ENCODE measurements around the gene TREML2. TPM values are rescaled to one million over a fixed set of nuclear protein-coding genes. Genes with fewer than 3 reads are reported as not detected.
"Not testable (repeated sequence)": the region's sequence is repeated elsewhere in the genome, so short reads cannot be mapped to it uniquely, and the experiment has no call there.

Gene TREML2
- total RNA-seq, 5 donors from 2014 or later (not counting 1 experiment from before 2014, with no cell fraction given): 1.2 to 5.8 (median 3.7) TPM

- ChIA-PET POLR2A (no interaction called here), CTCF (interaction anchor here (0.7 to 1.8 kb wide), 4 partner anchors 9 to 129 kb away, joined by 3 to 11 read pairs (median 4); partner anchors contain the start of gene TREML2 (in 1 of the 2))
- H3K36me3 ChIP-seq (ENCODE audit: control insufficient read depth in 2 of 2, extremely low read depth in 1 of 2, insufficient read depth in 1 of 2, low read length in 1 of 2): peaks cover 0 to 12% of the 10 kb centered on the region in 2 donors
- no peak overlapping the region for H3K4me3 ChIP-seq (ENCODE audit: control insufficient read depth in 1 of 2, extremely low read depth in 1 of 2, low read length in 1 of 2)
- no peak overlapping the region for H3K4me3 Mint-ChIP-seq
- H3K9me3 Mint-ChIP-seq: peaks cover 0 to 4% (median 0%) of the 10 kb centered on the region in 3 donors
- ATAC-seq (replicated peaks in 1 of 4) (peak; percentile 39 to 66 (median 54)), DNase-seq (peak in 10 of 35 experiments; percentile 10 to 57 (median 22))
- H3K27me3 ChIP-seq (replicated peaks in 1 of 2; ENCODE audit: control insufficient read depth in 2 of 2, extremely low read depth in 1 of 2, insufficient read depth in 2 of 2, low read length in 1 of 2): peaks cover 0 to 6% of the 10 kb centered on the region in 2 experiments
- peaks cover 33 to 72% (median 71%) of the 10 kb centered on the region in 3 donors for H3K4me1 Mint-ChIP-seq
- peaks cover 16% of the 10 kb centered on the region for H3K36me3 Mint-ChIP-seq
- H3K27ac ChIP-seq (ENCODE audit: low read length): no peak overlapping the region
- WGBS (ENCODE audit: insufficient coverage): 38% methylated on average over 5 of the region's 6 CpGs
- no peaks in the 10 kb centered on the region for H3K27me3 Mint-ChIP-seq
- no peak overlapping the region for H3K27ac Mint-ChIP-seq
- peaks cover under 1 to 34% of the 10 kb centered on the region in 2 experiments for H3K4me1 ChIP-seq (ENCODE audit: control insufficient read depth in 1 of 2, extremely low read depth in 1 of 2, insufficient read depth in 2 of 2, low read length in 2 of 2)
- no peaks in the 10 kb centered on the region for H3K9me3 ChIP-seq
Observed at GRCh38 chr6:41191569-41191968, 9.4 kb downstream of the TREML2 start.

- Mint-ChIP-seq H3K9me3 (peaks cover 0 to 4% (median 0%) of the 10 kb centered on the region in 3 donors), H3K4me1 (peaks cover 30 to 72% (median 68%) of the 10 kb centered on the region in 3 donors), H3K27me3 (no peaks in the 10 kb centered on the region), H3K27ac (no peak overlapping the region), H3K36me3 (peaks cover 16% of the 10 kb centered on the region), H3K4me3 (no peak overlapping the region)
- ATAC-seq (replicated peaks in 1 of 4): no peak
- Histone ChIP-seq H3K9me3 (no peaks in the 10 kb centered on the region), H3K4me3 (ENCODE audit: control insufficient read depth in 1 of 2, extremely low read depth in 1 of 2, low read length in 1 of 2) (no peak overlapping the region), H3K4me1 (ENCODE audit: control insufficient read depth in 1 of 2, extremely low read depth in 1 of 2, insufficient read depth in 2 of 2, low read length in 2 of 2) (peaks cover 6 to 41% of the 10 kb centered on the region in 2 experiments), H3K36me3 (ENCODE audit: control insufficient read depth in 2 of 2, extremely low read depth in 1 of 2, insufficient read depth in 1 of 2, low read length in 1 of 2) (peaks cover 0 to 12% of the 10 kb centered on the region in 2 donors), H3K27me3 (replicated peaks in 1 of 2; ENCODE audit: control insufficient read depth in 2 of 2, extremely low read depth in 1 of 2, insufficient read depth in 2 of 2, low read length in 1 of 2) (peaks cover 0 to 6% of the 10 kb centered on the region in 2 experiments), H3K27ac (ENCODE audit: low read length) (no peak overlapping the region)
- ChIA-PET CTCF (no interaction called here), POLR2A (no interaction called here)
- WGBS (ENCODE audit: insufficient coverage): 79% methylated on average over 2 of the region's 3 CpGs
- no peak for DNase-seq
Observed at GRCh38 chr6:41190791-41191190, 10.2 kb downstream of the TREML2 start.

- peaks cover 27 to 74% (median 67%) of the 10 kb centered on the region in 3 donors for H3K4me1 Mint-ChIP-seq
- POLR2A ChIA-PET: no interaction called here
- H3K9me3 Mint-ChIP-seq: peaks cover 0 to 4% (median 0%) of the 10 kb centered on the region in 3 donors
- no peaks in the 10 kb centered on the region for H3K9me3 ChIP-seq
- CTCF ChIA-PET: no interaction called here
- no CpG with 5 or more reads among the region's 2 CpGs for WGBS (ENCODE audit: insufficient coverage)
- no peak overlapping the region for H3K4me3 ChIP-seq (ENCODE audit: control insufficient read depth in 1 of 2, extremely low read depth in 1 of 2, low read length in 1 of 2)
- DNase-seq (no peak), ATAC-seq (replicated peaks in 1 of 4) (no peak)
- H3K36me3 ChIP-seq (ENCODE audit: control insufficient read depth in 2 of 2, extremely low read depth in 1 of 2, insufficient read depth in 1 of 2, low read length in 1 of 2): peaks cover 0 to 7% of the 10 kb centered on the region in 2 donors
- no peak overlapping the region for H3K27ac Mint-ChIP-seq
- H3K27me3 Mint-ChIP-seq: no peaks in the 10 kb centered on the region
- H3K4me3 Mint-ChIP-seq: no peak overlapping the region
- peaks cover 0 to 6% of the 10 kb centered on the region in 2 experiments for H3K27me3 ChIP-seq (replicated peaks in 1 of 2; ENCODE audit: control insufficient read depth in 2 of 2, extremely low read depth in 1 of 2, insufficient read depth in 2 of 2, low read length in 1 of 2)
- H3K27ac ChIP-seq (ENCODE audit: low read length): no peak overlapping the region
- H3K36me3 Mint-ChIP-seq: peaks cover 16% of the 10 kb centered on the region
- peaks cover 6 to 42% of the 10 kb centered on the region in 2 experiments for H3K4me1 ChIP-seq (ENCODE audit: control insufficient read depth in 1 of 2, extremely low read depth in 1 of 2, insufficient read depth in 2 of 2, low read length in 2 of 2)
Observed at GRCh38 chr6:41189967-41190366, 11.0 kb downstream of the TREML2 start.

GRCh38 chr6:41189046-41189445 lies 11.9 kb downstream of the TREML2 start:
- H3K4me3 ChIP-seq (ENCODE audit: control insufficient read depth in 1 of 2, extremely low read depth in 1 of 2, low read length in 1 of 2); H3K36me3 ChIP-seq (ENCODE audit: control insufficient read depth in 2 of 2, extremely low read depth in 1 of 2, insufficient read depth in 1 of 2, low read length in 1 of 2); ATAC-seq (replicated peaks in 1 of 4); H3K27me3 Mint-ChIP-seq; H3K27ac ChIP-seq (ENCODE audit: low read length); POLR2A ChIA-PET; H3K9me3 ChIP-seq; H3K27ac Mint-ChIP-seq; H3K4me3 Mint-ChIP-seq; H3K9me3 Mint-ChIP-seq; H3K36me3 Mint-ChIP-seq; DNase-seq; H3K27me3 ChIP-seq (replicated peaks in 1 of 2; ENCODE audit: control insufficient read depth in 2 of 2, extremely low read depth in 1 of 2, insufficient read depth in 2 of 2, low read length in 1 of 2): not testable (repeated sequence)
- H3K4me1 Mint-ChIP-seq: peaks cover 21 to 65% (median 58%) of the 10 kb centered on the region in 3 donors
- CTCF ChIA-PET: interaction anchor here in 1 of 2 donors (0.6 kb wide), 1 partner anchor 182 kb away, joined by 4 read pairs; no protein-coding TSS in a partner anchor
- peaks cover 6 to 38% of the 10 kb centered on the region in 2 experiments for H3K4me1 ChIP-seq (ENCODE audit: control insufficient read depth in 1 of 2, extremely low read depth in 1 of 2, insufficient read depth in 2 of 2, low read length in 2 of 2)

- peaks cover 0 to 2% of the 10 kb centered on the region in 2 donors for H3K36me3 ChIP-seq (ENCODE audit: control insufficient read depth in 2 of 2, extremely low read depth in 1 of 2, insufficient read depth in 1 of 2, low read length in 1 of 2)
- DNase-seq: no peak
- peaks cover 6 to 38% of the 10 kb centered on the region in 2 experiments for H3K4me1 ChIP-seq (ENCODE audit: control insufficient read depth in 1 of 2, extremely low read depth in 1 of 2, insufficient read depth in 2 of 2, low read length in 2 of 2)
- no peak overlapping the region for H3K4me3 ChIP-seq (ENCODE audit: control insufficient read depth in 1 of 2, extremely low read depth in 1 of 2, low read length in 1 of 2)
- WGBS (ENCODE audit: insufficient coverage): 87% methylated on average over 7 of the region's 8 CpGs
- POLR2A ChIA-PET: no interaction called here
- Mint-ChIP-seq H3K9me3 (peaks cover 0 to 4% (median 0%) of the 10 kb centered on the region in 3 donors), H3K36me3 (peaks cover 7% of the 10 kb centered on the region), H3K4me1 (peaks cover 18 to 58% (median 54%) of the 10 kb centered on the region in 3 donors), H3K4me3 (no peak overlapping the region), H3K27me3 (no peaks in the 10 kb centered on the region), H3K27ac (no peak overlapping the region)
- CTCF ChIA-PET: no interaction called here
- peaks cover 0 to 6% of the 10 kb centered on the region in 2 experiments for H3K27me3 ChIP-seq (replicated peaks in 1 of 2; ENCODE audit: control insufficient read depth in 2 of 2, extremely low read depth in 1 of 2, insufficient read depth in 2 of 2, low read length in 1 of 2)
- ATAC-seq (replicated peaks in 1 of 4): no peak
- H3K27ac ChIP-seq (ENCODE audit: low read length): no peak overlapping the region
- no peaks in the 10 kb centered on the region for H3K9me3 ChIP-seq
Observed at GRCh38 chr6:41187924-41188886, 12.7 kb downstream of the TREML2 start.

- ChIA-PET CTCF (no interaction called here), POLR2A (no interaction called here)
- Histone ChIP-seq H3K4me3 (ENCODE audit: control insufficient read depth in 1 of 2, extremely low read depth in 1 of 2, low read length in 1 of 2) (no peak overlapping the region), H3K27me3 (replicated peaks in 1 of 2; ENCODE audit: control insufficient read depth in 2 of 2, extremely low read depth in 1 of 2, insufficient read depth in 2 of 2, low read length in 1 of 2) (peaks cover 0 to under 1% of the 10 kb centered on the region in 2 experiments), H3K27ac (ENCODE audit: low read length) (no peak overlapping the region), H3K9me3 (no peaks in the 10 kb centered on the region), H3K36me3 (ENCODE audit: control insufficient read depth in 2 of 2, extremely low read depth in 1 of 2, insufficient read depth in 1 of 2, low read length in 1 of 2) (no peaks in the 10 kb centered on the region), H3K4me1 (ENCODE audit: control insufficient read depth in 1 of 2, extremely low read depth in 1 of 2, insufficient read depth in 2 of 2, low read length in 2 of 2) (peaks cover 9 to 33% of the 10 kb centered on the region in 2 experiments)
- Mint-ChIP-seq H3K9me3 (peaks cover 0 to 4% (median 0%) of the 10 kb centered on the region in 3 donors), H3K27me3 (no peaks in the 10 kb centered on the region), H3K4me3 (no peak overlapping the region), H3K36me3 (no peaks in the 10 kb centered on the region), H3K27ac (peak overlapping the region; percentile 44 to 62), H3K4me1 (peaks cover 22 to 55% (median 53%) of the 10 kb centered on the region in 3 donors)
- DNase-seq (no peak), ATAC-seq (replicated peaks in 1 of 4) (no peak)
- WGBS (ENCODE audit: insufficient coverage): 100% methylated on average over 5 of the region's 10 CpGs
Observed at GRCh38 chr6:41186031-41186562, 14.9 kb downstream of the TREML2 start.

Data from T-cell (primary cell).